Endothelial cell of umbilical vein (primary cell): ENCODE results near the gene BCL2. TPM values are rescaled to one million over a fixed set of nuclear protein-coding genes. Genes with fewer than 3 reads are reported as not detected.

ENCODE experiments used
- BruUV-seq: library from RNA; stranded (reverse); fragments of 400-500 nt; replicated peaks from 2 replicates; lab custom pipeline; 2021; lab: Mats Ljungman, UMichigan
- CTCF ChIA-PET: fragments of 300-600, 350-600 bp; sonication (Branson Sonifier 250); formaldehyde crosslinking; loops from one replicate; lab custom pipeline; 2021; ENCODE audit warnings: antibody characterized with exemption, inconsistent platforms; lab: Charles Lee
- POLR2A ChIA-PET: fragments of 300-600, 350-600 bp; sonication (Branson Sonifier 250); formaldehyde crosslinking; loops from one replicate; lab custom pipeline; 2021; ENCODE audit warnings: antibody characterized with exemption, inconsistent platforms; lab: Charles Lee
- DNase-seq: peaks from one replicate; pipeline ENCODE4 v3.0.0-alpha.2; 2011; ENCODE audit warnings: low read depth, low spot score
- FAIRE-seq: peaks from 2 replicates; lab custom pipeline; 2011; peaks lifted over from hg19 to GRCh38; lab: Jason Lieb, UNC
- H2AFZ ChIP-seq: 2 replicates; pipeline ENCODE4 v1.6.0; 2012; ENCODE audit warnings: low read depth, low read length, control low read depth, inconsistent platforms
- H3K27ac ChIP-seq: 2 replicates; pipeline ENCODE4 v1.5.1; 2011; ENCODE audit warnings: low read depth, mild to moderate bottlenecking, control low read depth, low read length, moderate library complexity; ENCODE audit not compliant: insufficient read depth
- H3K27me3 ChIP-seq, 2 experiments: 2 replicates each; pipeline versions ENCODE4 v1.6.0 to v1.6.1; 2011; ENCODE audit warnings: low read length in 2 of 2, mixed read lengths in 1 of 2; ENCODE audit not compliant: control insufficient read depth in 2 of 2, insufficient read depth in 2 of 2
- H3K36me3 ChIP-seq, 2 experiments: 2 replicates in 1 of 2; 3 replicates in 1 of 2; pipeline ENCODE4 v1.5.1; 2011; ENCODE audit warnings: low read length in 2 of 2, mild to moderate bottlenecking in 1 of 2, moderate library complexity in 1 of 2; ENCODE audit not compliant: control insufficient read depth in 2 of 2, insufficient read depth in 2 of 2; ENCODE audit errors: extremely low read depth in 1 of 2
- H3K4me1 ChIP-seq: 3 replicates; pipeline ENCODE4 v1.5.1; 2011; ENCODE audit warnings: mild to moderate bottlenecking, low read length; ENCODE audit not compliant: control insufficient read depth, insufficient read depth; ENCODE audit errors: extremely low read depth
- H3K4me2 ChIP-seq: 2 replicates; pipeline ENCODE4 v1.6.1; 2011; ENCODE audit warnings: low read length, control low read depth, mixed read lengths; ENCODE audit not compliant: insufficient read depth
- H3K4me3 ChIP-seq, 3 experiments: fragments of 200-600 bp in 1 of 3; sonication (generic), shearing (Covaris generic) in 1 of 3; replicated peaks in 1 of 3; 2 replicates each; pipeline ENCODE4 v1.5.1; 2011 to 2016; ENCODE audit warnings: control low read depth in 3 of 3, low read length in 3 of 3, mild to moderate bottlenecking in 2 of 3, inconsistent platforms in 1 of 3, low read depth in 1 of 3, moderate library complexity in 1 of 3; ENCODE audit not compliant: insufficient read depth in 1 of 3
- H3K79me2 ChIP-seq: 2 replicates; pipeline ENCODE4 v1.6.0; 2012; ENCODE audit warnings: low read length, inconsistent platforms; ENCODE audit not compliant: control insufficient read depth, insufficient read depth
- H3K9ac ChIP-seq: replicated peaks from 2 replicates; pipeline ENCODE3; 2011; ENCODE audit warnings: low read length, control low read depth; ENCODE audit not compliant: insufficient read depth; ENCODE audit errors: extremely low read depth
- H3K9me1 ChIP-seq: replicated peaks from 3 replicates; pipeline ENCODE4 v1.6.0; 2011; ENCODE audit warnings: mild to moderate bottlenecking, low read length; ENCODE audit not compliant: control insufficient read depth, insufficient read depth; ENCODE audit errors: extremely low read depth
- H3K9me3 ChIP-seq: replicated peaks from 2 replicates; pipeline ENCODE4 v1.5.1; 2012; ENCODE audit warnings: low read length, inconsistent platforms; ENCODE audit not compliant: control insufficient read depth, insufficient read depth
- H4K20me1 ChIP-seq: replicated peaks from 2 replicates; pipeline ENCODE3; 2011; ENCODE audit warnings: mild to moderate bottlenecking, low read length; ENCODE audit not compliant: control insufficient read depth, insufficient read depth; ENCODE audit errors: extremely low read depth
- CTCF ChIP-seq, 2 donors: IDR thresholded peaks; 1 replicate in 1 of 2; 2 replicates in 1 of 2; pipeline ENCODE4 v1.5.1; 2011; ENCODE audit warnings: low read length in 2 of 2, mild to moderate bottlenecking in 2 of 2, moderate library complexity in 2 of 2, control low read depth in 1 of 2, inconsistent platforms in 1 of 2, low read depth in 1 of 2; ENCODE audit not compliant: insufficient read depth in 1 of 2; ENCODE audit errors: extremely low read depth in 1 of 2
- EZH2 ChIP-seq: IDR thresholded peaks from 2 replicates; pipeline ENCODE4 v1.6.1; 2012; ENCODE audit warnings: borderline replicate concordance, low read depth, mild to moderate bottlenecking, moderate library complexity, low read length, inconsistent platforms; ENCODE audit not compliant: severe bottlenecking
- FOS ChIP-seq: IDR thresholded peaks from 2 replicates; pipeline ENCODE4 v1.6.1; 2011; ENCODE audit warnings: mild to moderate bottlenecking, low read length, moderate library complexity, borderline replicate concordance; ENCODE audit not compliant: insufficient read depth
- GATA2 ChIP-seq: IDR thresholded peaks from 2 replicates; pipeline ENCODE4 v1.7.0; 2011; ENCODE audit warnings: low read depth, mild to moderate bottlenecking, moderate library complexity, mixed read lengths, low read length; ENCODE audit not compliant: insufficient read length, insufficient read depth
- JUN ChIP-seq: IDR thresholded peaks from 2 replicates; pipeline ENCODE4 v1.6.1; 2011; ENCODE audit warnings: borderline replicate concordance, low read depth; ENCODE audit not compliant: insufficient read length, insufficient read depth
- MYC ChIP-seq: IDR thresholded peaks from one replicate; pipeline ENCODE4 v1.6.1; 2011; ENCODE audit warnings: mild to moderate bottlenecking, low read depth, low read length
- POLR2A ChIP-seq: IDR thresholded peaks from 2 replicates; pipeline ENCODE4 v1.6.1; 2012; ENCODE audit warnings: low read depth, mild to moderate bottlenecking, control low read depth, low read length
- POLR2AphosphoS5 ChIP-seq: IDR thresholded peaks from 2 replicates; pipeline ENCODE4 v1.6.1; 2012; ENCODE audit warnings: low read depth, mild to moderate bottlenecking, control low read depth, low read length, moderate library complexity; ENCODE audit not compliant: insufficient read depth
- dilution Hi-C: fragments of 300-500 bp; cut with MboI; formaldehyde crosslinking; loops from one replicate; pipeline ENCODE4 v1.15.0; 2019; ENCODE audit warnings: low sequenced_read_pairs; ENCODE audit not compliant: extremely low pct_ligation_motif_present
- intact Hi-C: fragments of 100-400 bp; cut with micrococcal nuclease; formaldehyde crosslinking; loops from one replicate; pipeline ENCODE4 v1.10.0; 2022
- polyA plus RNA-seq, 4 experiments: library from polyadenylated mRNA; depleted of rRNA in 3 of 4; stranded (reverse) in 3 of 4; unstranded in 1 of 4; fragments of >200 nt; gene quantifications; 2 replicates each; pipeline versions ENCODE4 v1.2.1 to v1.2.3, GENCODE V29; 2011 to 2012; ENCODE audit warnings: missing spikeins in 1 of 4
- total RNA-seq: library from RNA; stranded (reverse); gene quantifications from 2 replicates; pipeline ENCODE4 v1.2.3, GENCODE V29; 2021

Gene BCL2
- total and polyA plus RNA-seq, 2 donors (not counting 3 experiments of a cell fraction or from before 2014, with no cell fraction given) = 0.35 to 5.0 TPM

GRCh38 chr18:63182861-63183260 lies 136.7 kb downstream of the BCL2 start:
- Histone ChIP-seq H3K9me1 (no peaks in the 10 kb centered on the region), H3K4me2 (no peak overlapping the region), H3K4me1 (no peaks in the 10 kb centered on the region), H3K4me3 (no peak overlapping the region), H3K27ac (no peak overlapping the region), H2AFZ (no peak overlapping the region), H4K20me1 (no peaks in the 10 kb centered on the region), H3K9me3 (no peaks in the 10 kb centered on the region), H3K27me3 (peaks cover 0 to 2% of the 10 kb centered on the region in 2 experiments), H3K79me2 (no peaks in the 10 kb centered on the region), H3K36me3 (no peaks in the 10 kb centered on the region), H3K9ac (no peak overlapping the region)
- intact Hi-C loops (no loop called here), dilution Hi-C loops (no loop called here)
- POLR2A ChIA-PET = no interaction called here
- FAIRE-seq (no peak), DNase-seq (no peak)
- BruUV-seq = no TSS peak
- no peak for TF ChIP-seq JUN
- TF ChIP-seq POLR2AphosphoS5 = no peak
- no peak for TF ChIP-seq CTCF (IDR thresholded peaks at IDR 0.05; ENCODE audit: extremely low read depth in 1 of 2, insufficient read depth in 1 of 2, low read depth in 1 of 2, low read length in 2 of 2)
- TF ChIP-seq FOS = no peak
- no peak for TF ChIP-seq EZH2
- no peak for TF ChIP-seq MYC
- no peak for TF ChIP-seq POLR2A
- TF ChIP-seq GATA2 = no peak
- CTCF ChIA-PET = no interaction called here
